GM15510 (cell line): Measurements from ENCODE around the gene MEAF6.

ENCODE experiments used
- POLR2A ChIP-seq: IDR thresholded peaks from 3 replicates; pipeline ENCODE4 v1.6.1; 2011; ENCODE audit warnings: borderline replicate concordance; ENCODE audit not compliant: insufficient read length; ENCODE audit errors: extremely low read depth

Gene MEAF6

DNA sequence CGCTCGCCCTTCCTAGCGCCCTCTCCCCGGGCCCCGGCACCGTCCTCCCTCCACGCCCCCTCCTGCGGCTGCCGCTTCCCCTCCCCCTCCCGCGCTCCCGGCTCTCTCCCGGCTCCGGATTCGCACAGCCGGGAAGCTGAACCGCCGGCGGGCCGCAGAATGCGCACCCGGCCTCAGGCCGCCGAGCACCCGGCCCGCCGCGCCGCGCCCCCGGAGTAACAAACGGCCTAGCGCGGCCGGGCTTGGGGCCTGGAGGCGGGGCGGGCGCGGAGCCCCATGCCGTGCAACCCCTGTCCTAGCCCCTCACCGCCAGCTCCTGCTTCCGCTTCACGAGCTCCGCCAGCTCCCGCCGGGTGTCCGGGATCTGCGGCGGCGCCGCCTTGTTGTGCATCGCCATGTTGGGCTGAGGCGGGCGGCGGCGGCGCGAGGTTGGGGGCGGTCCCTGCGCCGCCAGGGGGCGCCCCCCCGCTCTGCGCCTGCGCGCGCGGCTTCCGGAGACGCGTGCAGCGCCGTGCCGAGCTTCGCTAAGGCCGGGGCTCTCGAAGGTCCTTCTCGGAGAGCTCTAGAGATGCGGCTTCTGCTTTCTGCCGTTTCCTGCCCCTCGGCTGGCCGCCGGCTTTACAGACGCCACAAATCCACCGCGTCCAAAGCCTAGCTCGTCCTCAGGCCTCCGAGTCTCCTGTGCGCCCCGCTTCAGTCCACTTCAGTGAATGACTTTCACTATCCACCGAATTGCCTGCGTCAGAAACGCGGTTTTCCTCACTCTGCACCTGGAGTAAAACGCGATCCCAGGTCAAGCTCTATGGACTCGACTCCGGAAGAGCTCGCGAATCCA lies at the start of gene MEAF6:
Gene MEAF6, minus strand, starts transcription at position 417 of the 835 bp plus-strand sequence. Its CDS starts 20 bp downstream, at position 397.
- peak; percentile 85 for TF ChIP-seq POLR2A

GRCh38 chr1:37562984-37563383 lies 48.4 kb upstream of the MEAF6 start:
- no peak for TF ChIP-seq POLR2A

- TF ChIP-seq POLR2A, result no peak
These were observed 46.9 kb upstream of the MEAF6 start for GRCh38 chr1:37561133-37562132.

DNA sequence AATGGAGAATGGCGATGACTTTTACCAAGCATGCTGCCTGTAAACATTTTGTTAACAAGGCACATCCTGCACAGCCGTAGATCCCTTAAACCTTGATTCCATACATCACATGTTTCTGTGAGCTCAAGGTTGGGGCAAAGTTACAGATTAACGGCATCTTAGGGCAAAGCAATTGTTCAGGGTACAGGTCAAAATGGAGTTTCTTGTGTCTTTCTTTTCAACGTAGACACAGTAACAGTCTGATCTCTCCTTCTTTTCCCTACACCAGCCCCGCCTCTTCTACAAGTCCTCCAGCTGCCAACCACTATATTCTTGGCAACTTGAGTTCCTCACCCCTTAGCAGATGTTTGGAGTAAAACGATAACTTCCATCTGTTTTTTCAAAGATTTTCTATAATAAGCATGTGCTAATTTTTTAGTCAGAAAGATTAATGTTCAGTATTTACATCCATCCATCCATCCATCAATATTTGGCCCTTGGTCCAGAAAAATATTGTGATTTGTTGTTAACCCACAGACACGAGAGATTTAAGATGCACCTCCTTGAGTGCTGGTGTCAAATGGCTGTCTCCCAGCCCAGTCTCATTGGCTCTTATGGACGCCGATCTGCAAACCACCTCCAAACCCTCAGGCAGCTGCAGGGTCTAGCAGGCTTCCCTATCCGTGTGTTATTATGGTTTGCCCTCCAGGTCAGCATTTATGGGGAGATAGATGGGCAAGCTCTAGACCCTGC lies 46.0 kb upstream of the MEAF6 start:
- no peak for TF ChIP-seq POLR2A

DNA sequence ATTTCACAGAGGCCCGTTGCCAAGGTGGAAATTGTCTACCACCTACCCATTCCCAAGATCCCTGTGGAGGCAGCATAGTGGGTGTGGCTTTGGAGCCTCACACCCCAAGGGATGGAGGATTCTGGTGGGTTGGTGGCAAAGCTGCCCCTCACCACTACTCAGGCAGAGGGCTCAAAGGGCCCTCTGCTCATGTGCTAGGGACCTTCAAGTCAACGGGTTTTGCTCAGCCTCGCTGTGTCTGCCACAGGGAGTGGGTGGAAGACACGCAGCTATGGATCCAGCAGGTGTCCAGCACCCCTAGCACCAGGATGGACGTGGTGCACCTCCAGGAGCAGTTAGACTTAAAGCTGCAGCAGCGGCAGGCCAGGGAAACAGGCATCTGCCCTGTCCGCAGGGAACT lies 44.5 kb upstream of the MEAF6 start:
- TF ChIP-seq POLR2A, result no peak

DNA sequence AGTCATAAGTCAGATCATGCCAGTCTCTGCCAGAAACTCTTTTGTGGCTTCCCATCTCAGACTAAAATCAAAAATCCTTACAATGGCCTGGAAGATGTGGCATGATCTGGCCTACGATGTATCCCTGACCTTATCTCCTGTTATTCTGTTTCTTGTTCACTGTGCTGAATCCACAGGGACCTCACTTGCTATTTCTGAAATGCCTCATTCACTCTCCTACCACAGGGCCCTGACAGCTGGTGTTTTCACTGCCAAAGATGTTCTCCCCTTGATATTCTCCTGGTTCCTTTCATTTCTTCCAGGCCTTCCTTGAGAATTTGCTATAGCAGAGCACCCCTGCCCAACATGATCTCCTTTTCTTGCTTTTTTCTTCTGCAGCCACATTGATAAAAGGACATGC lies 43.8 kb upstream of the MEAF6 start:
- no peak for TF ChIP-seq POLR2A

DNA sequence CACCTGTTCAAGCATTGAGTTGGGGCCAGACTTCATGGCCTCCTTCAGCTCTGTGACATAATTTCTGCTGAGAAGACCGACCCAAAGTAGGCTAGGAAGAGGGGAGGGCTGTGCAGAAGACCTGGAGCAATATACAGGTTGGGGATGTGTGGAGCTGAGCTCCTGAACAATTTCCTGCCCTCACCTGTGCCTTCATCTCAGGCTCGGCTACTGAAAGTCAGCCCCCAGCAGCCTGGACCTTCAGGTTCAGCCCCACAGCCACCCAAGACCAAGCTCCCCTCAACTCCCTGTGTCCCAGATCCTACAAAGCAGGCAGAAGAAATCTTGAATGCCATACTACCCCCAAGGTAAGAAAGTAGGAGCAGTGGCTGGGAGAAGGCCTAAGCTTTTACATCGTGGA lies 42.8 kb upstream of the MEAF6 start:
- TF ChIP-seq POLR2A, result no peak

DNA sequence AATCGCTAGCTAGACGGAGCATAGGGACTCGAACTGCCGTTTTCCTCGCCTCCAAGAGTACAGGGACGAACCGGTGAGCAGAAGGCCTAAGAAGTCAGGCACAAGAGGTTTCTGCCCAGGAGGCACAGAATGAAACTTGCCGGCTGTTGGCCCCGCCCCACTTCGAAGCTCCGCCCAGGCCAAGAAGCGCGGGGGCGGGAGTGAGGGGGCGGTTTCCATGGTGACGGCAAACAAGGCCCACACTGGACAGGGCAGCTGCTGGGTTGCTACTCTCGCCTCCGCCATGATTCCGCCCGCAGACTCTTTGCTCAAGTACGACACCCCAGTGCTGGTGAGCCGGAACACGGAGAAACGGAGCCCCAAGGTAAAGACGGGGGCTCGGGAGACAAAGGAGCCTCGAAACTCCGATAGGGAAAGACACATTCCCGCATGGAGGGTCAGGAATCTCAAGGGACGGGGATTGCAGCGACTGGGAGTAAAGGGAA lies 42.2 kb upstream of the MEAF6 start, which contains the start of gene DNALI1:
Gene DNALI1, plus strand, starts transcription at position 229 of the 485 bp plus-strand sequence. Its CDS starts 55 bp downstream, at position 284.
- TF ChIP-seq POLR2A, result no peak

GRCh38 chr1:37553927-37554808 lies 39.6 kb upstream of the MEAF6 start, which contains the start of gene SNIP1:
TSS of gene SNIP1 (minus strand) at chr1:37554293. CDS start at chr1:37554229, 64 bp downstream.
- TF ChIP-seq POLR2A, result peak; percentile 58

DNA sequence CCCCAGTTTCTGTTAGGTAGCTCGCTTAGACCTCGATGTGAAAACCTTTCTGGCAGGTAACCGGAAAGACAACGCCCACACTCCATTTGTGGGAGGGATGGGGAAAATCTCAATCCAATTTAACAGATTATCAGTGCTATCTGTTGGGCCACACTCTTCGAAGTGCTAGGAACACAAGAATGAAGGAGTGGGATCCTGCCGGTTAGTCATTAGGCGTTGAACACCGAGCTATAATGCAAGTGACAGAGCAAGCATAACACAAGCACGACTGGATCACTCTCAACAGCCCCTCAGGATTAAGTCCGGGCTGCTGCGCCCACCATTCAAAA lies 39.0 kb upstream of the MEAF6 start:
- no peak for TF ChIP-seq POLR2A

DNA sequence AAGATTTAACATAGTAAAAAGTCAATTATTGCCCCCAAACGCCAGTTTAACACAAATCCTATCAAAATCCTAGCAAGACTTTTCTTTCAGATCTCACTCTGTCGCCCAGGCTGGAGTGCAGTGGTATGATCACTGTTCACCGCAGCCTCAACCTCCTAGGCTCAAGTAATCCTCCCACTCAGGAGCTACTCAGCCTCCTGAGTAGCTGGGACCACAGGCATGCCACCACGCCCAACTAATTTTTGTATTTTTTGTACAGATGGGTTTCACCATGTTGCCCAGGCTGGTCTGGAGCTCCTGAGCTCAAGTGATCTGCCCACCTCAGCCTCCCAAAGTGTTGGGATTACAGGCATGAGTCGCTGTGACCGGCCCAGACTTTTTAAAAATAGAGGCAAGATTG lies 34.8 kb upstream of the MEAF6 start:
- no peak for TF ChIP-seq POLR2A

DNA sequence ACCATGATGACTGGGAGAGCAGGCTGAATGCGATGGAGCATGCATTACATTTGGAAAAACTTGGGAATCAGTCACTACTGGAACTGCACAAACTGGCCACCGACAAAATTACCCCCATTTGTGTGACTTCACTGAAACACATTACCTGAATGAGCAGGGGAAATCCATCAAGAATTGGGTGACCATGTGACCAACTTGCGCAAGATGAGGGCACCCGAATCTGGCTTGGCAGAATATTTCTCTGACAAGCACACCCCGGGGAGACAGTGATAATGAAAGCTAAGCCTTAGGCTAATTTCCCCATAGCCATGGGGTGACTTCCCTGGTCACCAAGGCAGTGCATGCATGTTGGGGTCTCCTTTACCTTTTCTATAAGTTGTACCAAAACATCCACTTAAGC lies 30.5 kb upstream of the MEAF6 start:
- TF ChIP-seq POLR2A, result no peak

DNA sequence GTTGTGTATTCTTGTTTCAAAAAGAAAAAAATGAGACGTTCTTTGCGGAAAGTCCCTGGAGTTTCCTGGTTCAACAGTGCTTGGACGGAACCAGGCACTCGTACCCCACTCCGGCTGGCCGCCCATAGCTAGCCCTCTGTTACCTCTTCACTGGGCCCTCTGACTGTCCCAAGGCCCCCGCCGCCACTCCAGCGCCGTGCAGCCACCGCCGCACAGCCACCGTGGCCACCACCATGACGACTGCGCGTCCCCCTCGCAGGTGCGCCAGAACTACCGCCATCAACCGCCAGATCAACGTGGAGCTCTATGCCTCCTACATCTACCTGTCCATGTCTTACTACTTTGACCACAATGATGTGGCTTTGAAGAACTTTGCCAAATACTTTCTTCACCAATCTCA lies 30.0 kb upstream of the MEAF6 start:
- no peak for TF ChIP-seq POLR2A
